ENCODE data around the gene MRPS6. TPM values are rescaled to one million over a fixed set of nuclear protein-coding genes. Genes with fewer than 3 reads are reported as not detected.

The MRPS6 gene
- total RNA-seq, 1 experiment from 2014 or later, result 32.8 TPM

GRCh38 chr21:34133802-34134201 is 60.4 kb downstream of the MRPS6 start:
- BruUV-seq (replicated peaks), result no TSS peak
- ChIA-PET POLR2A (ENCODE audit: unreplicated experiment) (no interaction called here), CTCF (no interaction called here)
- no peak for DNase-seq
- no peaks in the 10 kb centered on the region for H3K9me3 ChIP-seq (ENCODE audit: low read length)
- H3K27me3 ChIP-seq (ENCODE audit: low read length), result no peaks in the 10 kb centered on the region
- ATAC-seq, result no peak
- no peak overlapping the region for H3K27ac ChIP-seq (ENCODE audit: low read length)
- no peaks in the 10 kb centered on the region for H3F3A ChIP-seq (ENCODE audit: low read length, unreplicated experiment)
- peaks cover 78% of the 10 kb centered on the region for H3K79me2 ChIP-seq (ENCODE audit: low read length)
- intact Hi-C loops (cut with micrococcal nuclease), result no loop called here
- H3K36me3 ChIP-seq (ENCODE audit: low read depth, low read length), result peaks cover 26% of the 10 kb centered on the region
- H4K20me1 ChIP-seq (ENCODE audit: low read length), result no peaks in the 10 kb centered on the region; the same call in 1 of the 2 replicates
- no peak overlapping the region for H3K9ac ChIP-seq (ENCODE audit: low read length)
- no peaks in the 10 kb centered on the region for H3K9me2 ChIP-seq (replicated peaks; ENCODE audit: low read length)
- TF ChIP-seq EZH2phosphoT487 (IDR thresholded peaks at IDR 0.05; ENCODE audit: borderline replicate concordance, low read length), result no peak
- no peak for TF ChIP-seq EZH2 (IDR thresholded peaks at IDR 0.05; ENCODE audit: low read length, unreplicated experiment)
- TF ChIP-seq, protein P1, sequence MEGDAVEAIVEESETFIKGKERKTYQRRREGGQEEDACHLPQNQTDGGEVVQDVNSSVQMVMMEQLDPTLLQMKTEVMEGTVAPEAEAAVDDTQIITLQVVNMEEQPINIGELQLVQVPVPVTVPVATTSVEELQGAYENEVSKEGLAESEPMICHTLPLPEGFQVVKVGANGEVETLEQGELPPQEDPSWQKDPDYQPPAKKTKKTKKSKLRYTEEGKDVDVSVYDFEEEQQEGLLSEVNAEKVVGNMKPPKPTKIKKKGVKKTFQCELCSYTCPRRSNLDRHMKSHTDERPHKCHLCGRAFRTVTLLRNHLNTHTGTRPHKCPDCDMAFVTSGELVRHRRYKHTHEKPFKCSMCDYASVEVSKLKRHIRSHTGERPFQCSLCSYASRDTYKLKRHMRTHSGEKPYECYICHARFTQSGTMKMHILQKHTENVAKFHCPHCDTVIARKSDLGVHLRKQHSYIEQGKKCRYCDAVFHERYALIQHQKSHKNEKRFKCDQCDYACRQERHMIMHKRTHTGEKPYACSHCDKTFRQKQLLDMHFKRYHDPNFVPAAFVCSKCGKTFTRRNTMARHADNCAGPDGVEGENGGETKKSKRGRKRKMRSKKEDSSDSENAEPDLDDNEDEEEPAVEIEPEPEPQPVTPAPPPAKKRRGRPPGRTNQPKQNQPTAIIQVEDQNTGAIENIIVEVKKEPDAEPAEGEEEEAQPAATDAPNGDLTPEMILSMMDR (conservative IDR thresholded peaks at IDR 0.05; ENCODE audit: low read depth, low read length), result peak; percentile 56
- H2AFZ ChIP-seq (ENCODE audit: low read length), result no peak overlapping the region
- no peak overlapping the region for H3K4me3 ChIP-seq (ENCODE audit: low read length)
- H3K4me1 ChIP-seq (ENCODE audit: insufficient read depth, low read length), result peaks cover 9% of the 10 kb centered on the region
- no peak overlapping the region for H3K4me2 ChIP-seq (ENCODE audit: low read length)

GRCh38 chr21:34135330-34135729 is 62.0 kb downstream of the MRPS6 start:
- Histone ChIP-seq H3K27me3 (ENCODE audit: low read length) (no peaks in the 10 kb centered on the region), H3K9me3 (ENCODE audit: low read length) (no peaks in the 10 kb centered on the region), H3F3A (ENCODE audit: low read length, unreplicated experiment) (no peaks in the 10 kb centered on the region), H3K79me2 (ENCODE audit: low read length) (peaks cover 76% of the 10 kb centered on the region), H3K9ac (ENCODE audit: low read length) (no peak overlapping the region), H3K9me2 (replicated peaks; ENCODE audit: low read length) (no peaks in the 10 kb centered on the region), H3K36me3 (ENCODE audit: low read depth, low read length) (peaks cover 26% of the 10 kb centered on the region), H4K20me1 (ENCODE audit: low read length) (no peaks in the 10 kb centered on the region; the same call in 1 of the 2 replicates), H3K4me1 (ENCODE audit: insufficient read depth, low read length) (no peaks in the 10 kb centered on the region), H3K27ac (ENCODE audit: low read length) (no peak overlapping the region), H3K4me2 (ENCODE audit: low read length) (no peak overlapping the region), H3K4me3 (ENCODE audit: low read length) (no peak overlapping the region), H2AFZ (ENCODE audit: low read length) (no peak overlapping the region)
- ChIA-PET CTCF (no interaction called here), POLR2A (ENCODE audit: unreplicated experiment) (no interaction called here)
- no TSS peak for BruUV-seq (replicated peaks)
- DNase-seq (no peak), ATAC-seq (no peak)
- intact Hi-C loops (cut with micrococcal nuclease), result no loop called here
- TF ChIP-seq, protein P1 (conservative IDR thresholded peaks at IDR 0.05; ENCODE audit: low read depth, low read length), result no peak
- TF ChIP-seq EZH2 (IDR thresholded peaks at IDR 0.05; ENCODE audit: low read length, unreplicated experiment) (no peak), EZH2phosphoT487 (IDR thresholded peaks at IDR 0.05; ENCODE audit: borderline replicate concordance, low read length) (no peak)

DNA sequence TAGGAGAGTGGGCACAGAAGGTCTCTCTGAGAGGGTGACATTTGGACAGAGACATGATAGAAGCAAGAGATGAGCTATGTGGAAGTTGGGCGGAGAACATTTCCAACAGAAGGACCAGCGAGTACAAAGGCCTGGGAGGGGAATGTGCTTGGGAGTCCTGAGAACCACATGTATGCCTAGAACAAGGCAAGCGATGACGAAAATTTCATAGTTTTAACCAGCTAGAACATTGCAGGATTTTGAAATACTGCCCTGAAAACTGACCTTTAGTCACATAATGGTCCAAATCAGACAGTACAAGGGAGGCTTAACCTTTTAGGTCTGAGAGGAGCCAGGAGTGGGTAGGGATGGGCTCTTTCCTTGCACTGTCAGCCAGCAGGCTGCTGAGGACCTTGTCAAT is 68.0 kb downstream of the MRPS6 start:
- ChIA-PET CTCF (no interaction called here), POLR2A (ENCODE audit: unreplicated experiment) (no interaction called here)
- Histone ChIP-seq H3K9ac (ENCODE audit: low read length) (no peak overlapping the region), H3K4me2 (ENCODE audit: low read length) (no peak overlapping the region), H3F3A (ENCODE audit: low read length, unreplicated experiment) (no peaks in the 10 kb centered on the region), H3K9me3 (ENCODE audit: low read length) (no peaks in the 10 kb centered on the region), H4K20me1 (ENCODE audit: low read length) (no peaks in the 10 kb centered on the region; the same call in 1 of the 2 replicates), H3K4me3 (ENCODE audit: low read length) (no peak overlapping the region), H2AFZ (ENCODE audit: low read length) (no peak overlapping the region), H3K9me2 (replicated peaks; ENCODE audit: low read length) (no peaks in the 10 kb centered on the region), H3K79me2 (ENCODE audit: low read length) (peaks cover 33% of the 10 kb centered on the region), H3K27ac (ENCODE audit: low read length) (no peak overlapping the region), H3K36me3 (ENCODE audit: low read depth, low read length) (peaks cover 44% of the 10 kb centered on the region), H3K27me3 (ENCODE audit: low read length) (no peaks in the 10 kb centered on the region), H3K4me1 (ENCODE audit: insufficient read depth, low read length) (no peaks in the 10 kb centered on the region)
- TF ChIP-seq, protein P1 (conservative IDR thresholded peaks at IDR 0.05; ENCODE audit: low read depth, low read length), result no peak
- TF ChIP-seq EZH2 (IDR thresholded peaks at IDR 0.05; ENCODE audit: low read length, unreplicated experiment), result no peak
- no peak for TF ChIP-seq EZH2phosphoT487 (IDR thresholded peaks at IDR 0.05; ENCODE audit: borderline replicate concordance, low read length)
- no peak for DNase-seq
- no TSS peak for BruUV-seq (replicated peaks)
- no peak for ATAC-seq
- intact Hi-C loops (cut with micrococcal nuclease), result no loop called here

Measured in PC-3 (cell line).